H1 (cell line): ENCODE results near the gene CACNG5. TPM values are rescaled to one million over a fixed set of nuclear protein-coding genes. Genes with fewer than 3 reads are reported as not detected.

Source experiments
- CTCF ChIA-PET: fragments of 300-600 bp; sonication (Branson Sonifier 250); formaldehyde crosslinking; loops from one replicate; lab custom pipeline; 2021; ENCODE audit not compliant: partially characterized antibody; lab: Charles Lee
- POLR2A ChIA-PET: fragments of 300-600 bp; sonication (Branson Sonifier 250); formaldehyde crosslinking; loops from one replicate; lab custom pipeline; 2021; ENCODE audit warnings: inconsistent platforms; ENCODE audit not compliant: partially characterized antibody; lab: Charles Lee
- DNase-seq, 2 experiments: peaks; one replicate each; pipeline versions ENCODE4 v3.0.0 to v3.0.0-alpha.2; 2010 to 2022; ENCODE audit warnings: low spot score in 2 of 2, low read depth in 1 of 2, mixed read lengths in 1 of 2
- FAIRE-seq: peaks from 2 replicates; lab custom pipeline; 2011; peaks lifted over from hg19 to GRCh38; lab: Jason Lieb, UNC
- H2AFZ ChIP-seq: 2 replicates; pipeline ENCODE4 v1.8.1; 2012; ENCODE audit warnings: low read length, inconsistent platforms
- H2AK5ac ChIP-seq: 2 replicates; pipeline ENCODE4 v1.6.1; 2013; ENCODE audit warnings: low read depth, low read length
- H2BK120ac ChIP-seq: replicated peaks from 2 replicates; pipeline ENCODE3; 2013; ENCODE audit warnings: low read depth, low read length, inconsistent platforms
- H2BK12ac ChIP-seq: 2 replicates; pipeline ENCODE4 v1.6.1; 2013; ENCODE audit warnings: low read depth, low read length
- H2BK15ac ChIP-seq: 2 replicates; pipeline ENCODE4 v1.6.1; 2013; ENCODE audit warnings: low read length
- H2BK20ac ChIP-seq: 2 replicates; pipeline ENCODE4 v1.6.1; 2013; ENCODE audit warnings: low read length
- H2BK5ac ChIP-seq: 2 replicates; pipeline ENCODE4 v1.6.1; 2013; ENCODE audit warnings: low read depth, low read length
- H3K14ac ChIP-seq: 2 replicates; pipeline ENCODE4 v1.6.1; 2013; ENCODE audit warnings: inconsistent platforms; ENCODE audit not compliant: insufficient read length
- H3K18ac ChIP-seq: 2 replicates; pipeline ENCODE4 v1.6.1; 2013; ENCODE audit warnings: low read length; ENCODE audit errors: extremely low read depth
- H3K23ac ChIP-seq: 2 replicates; pipeline ENCODE4 v1.6.1; 2013; ENCODE audit warnings: inconsistent platforms; ENCODE audit not compliant: insufficient read length
- H3K23me2 ChIP-seq: 2 replicates; pipeline ENCODE4 v1.6.1; 2013; ENCODE audit warnings: low read depth, low read length
- H3K27ac ChIP-seq: 2 replicates; pipeline ENCODE4 v1.6.1; 2011; ENCODE audit warnings: low read depth, low read length, inconsistent platforms
- H3K27me3 ChIP-seq, 4 experiments: replicated peaks in 1 of 4; 1 replicate in 1 of 4; 2 replicates in 3 of 4; pipeline versions ENCODE4 v1.6.1 to v1.8.1; 2011 to 2013; ENCODE audit warnings: low read length in 3 of 4, mild to moderate bottlenecking in 3 of 4, inconsistent platforms in 2 of 4, mixed read lengths in 2 of 4, moderate library complexity in 1 of 4; ENCODE audit not compliant: control insufficient read depth in 3 of 4, insufficient read depth in 3 of 4; ENCODE audit errors: extremely low read depth in 1 of 4
- H3K36me3 ChIP-seq, 4 experiments: 2 replicates each; pipeline versions ENCODE4 v1.6.1 to v1.8.1; 2011 to 2013; ENCODE audit warnings: mild to moderate bottlenecking in 4 of 4, low read length in 3 of 4, moderate library complexity in 2 of 4, control low read depth in 1 of 4, inconsistent platforms in 1 of 4; ENCODE audit not compliant: insufficient read depth in 4 of 4, control insufficient read depth in 2 of 4
- H3K4ac ChIP-seq: replicated peaks from 2 replicates; pipeline ENCODE3; 2013; ENCODE audit warnings: low read length, low read depth, mixed read lengths, inconsistent platforms; ENCODE audit not compliant: insufficient read length
- H3K4me1 ChIP-seq, 4 experiments: replicated peaks in 1 of 4; 1 replicate in 1 of 4; 2 replicates in 3 of 4; pipeline versions ENCODE4 v1.6.1 to v1.8.1; 2011 to 2013; ENCODE audit warnings: low read length in 3 of 4, inconsistent platforms in 2 of 4, mixed read lengths in 1 of 4; ENCODE audit not compliant: insufficient read depth in 4 of 4, control insufficient read depth in 3 of 4
- H3K4me2 ChIP-seq, 2 experiments: 2 replicates each; pipeline versions ENCODE4 v1.6.1 to v1.8.1; 2011 to 2013; ENCODE audit warnings: low read depth in 2 of 2, low read length in 2 of 2, control low read depth in 1 of 2, inconsistent platforms in 1 of 2, mild to moderate bottlenecking in 1 of 2; ENCODE audit not compliant: insufficient read depth in 1 of 2
- H3K4me3 ChIP-seq, 4 experiments: fragments of 200-600, 300-600 bp in 1 of 4; sonication (generic), shearing (Covaris generic), sonication (Bioruptor Twin) in 1 of 4; 2 replicates each; pipeline versions ENCODE4 v1.5.1 to v1.8.1; 2011 to 2016; ENCODE audit warnings: low read length in 4 of 4, low read depth in 3 of 4, control low read depth in 2 of 4, inconsistent platforms in 2 of 4, mild to moderate bottlenecking in 2 of 4, mixed read lengths in 1 of 4, moderate library complexity in 1 of 4; ENCODE audit not compliant: insufficient read depth in 2 of 4; ENCODE audit errors: extremely low read depth in 1 of 4
- H3K56ac ChIP-seq: replicated peaks from 2 replicates; pipeline ENCODE3; 2013; ENCODE audit warnings: low read depth, mild to moderate bottlenecking, mixed read lengths, low read length, inconsistent platforms; ENCODE audit not compliant: insufficient read length
- H3K79me1 ChIP-seq: 2 replicates; pipeline ENCODE4 v1.6.1; 2013; ENCODE audit warnings: low read depth, low read length, control low read depth
- H3K79me2 ChIP-seq, 2 experiments: 2 replicates each; pipeline versions ENCODE4 v1.6.1 to v1.8.1; 2012 to 2013; ENCODE audit warnings: low read length in 2 of 2, mild to moderate bottlenecking in 2 of 2, inconsistent platforms in 1 of 2; ENCODE audit not compliant: insufficient read depth in 2 of 2, control insufficient read depth in 1 of 2
- H3K9ac ChIP-seq, 4 experiments: replicated peaks in 1 of 4; 1 replicate in 1 of 4; 2 replicates in 3 of 4; pipeline versions ENCODE4 v1.6.1 to v1.8.1; 2011 to 2013; ENCODE audit warnings: low read depth in 3 of 4, low read length in 3 of 4, control low read depth in 2 of 4, mild to moderate bottlenecking in 2 of 4, moderate library complexity in 2 of 4, inconsistent platforms in 1 of 4; ENCODE audit errors: extremely low read depth in 1 of 4
- H3K9me3 ChIP-seq, 2 experiments: 2 replicates each; pipeline versions ENCODE4 v1.6.1 to v1.8.1; 2012 to 2013; ENCODE audit warnings: mild to moderate bottlenecking in 2 of 2, moderate library complexity in 2 of 2, control low read depth in 1 of 2, inconsistent platforms in 1 of 2, low read depth in 1 of 2, low read length in 1 of 2, mixed read lengths in 1 of 2; ENCODE audit not compliant: insufficient read depth in 2 of 2
- H4K20me1 ChIP-seq, 2 experiments: replicated peaks in 1 of 2; 2 replicates each; pipeline versions ENCODE3 to v1.8.1; 2011 to 2013; ENCODE audit warnings: inconsistent platforms in 2 of 2, low read length in 2 of 2, mild to moderate bottlenecking in 1 of 2; ENCODE audit not compliant: insufficient read depth in 2 of 2, control insufficient read depth in 1 of 2
- H4K5ac ChIP-seq: 2 replicates; pipeline ENCODE4 v1.6.1; 2013; ENCODE audit warnings: low read length, low read depth, mixed read lengths, inconsistent platforms; ENCODE audit not compliant: insufficient read length
- H4K8ac ChIP-seq: 2 replicates; pipeline ENCODE4 v1.8.0; 2013; ENCODE audit warnings: mild to moderate bottlenecking, moderate library complexity, low read length, inconsistent platforms; ENCODE audit not compliant: insufficient read depth; ENCODE audit errors: extremely low read depth
- H4K91ac ChIP-seq: replicated peaks from 2 replicates; pipeline ENCODE3; 2013; ENCODE audit warnings: low read length, mixed read lengths, inconsistent platforms; ENCODE audit not compliant: insufficient read length
- ATF3 ChIP-seq: IDR thresholded peaks from 2 replicates; pipeline ENCODE4 v1.6.1; 2011; ENCODE audit warnings: low read depth, mild to moderate bottlenecking, low read length; ENCODE audit not compliant: insufficient read depth
- CBX8 ChIP-seq: fragments of 300-800, 300-1000 bp; sonication (generic); IDR thresholded peaks from 2 replicates; pipeline ENCODE4 v1.7.1; 2016; ENCODE audit warnings: low read depth, low read length, borderline replicate concordance
- E2F6 ChIP-seq: IDR thresholded peaks from 2 replicates; pipeline ENCODE4 v1.6.1; 2012; ENCODE audit warnings: inconsistent platforms
- KDM1A ChIP-seq: fragments of 200-600, 300-600 bp; sonication (generic); IDR thresholded peaks from 2 replicates; pipeline ENCODE4 v1.7.1; 2016; ENCODE audit warnings: mild to moderate bottlenecking, low read length, borderline replicate concordance
- KDM5A ChIP-seq: fragments of 200-600 bp; IDR thresholded peaks from 2 replicates; pipeline ENCODE4 v1.7.1; 2012; ENCODE audit warnings: mild to moderate bottlenecking, low read length, inconsistent platforms, mixed read lengths
- MAFK ChIP-seq: IDR thresholded peaks from 2 replicates; pipeline ENCODE4 v1.6.1; 2012; ENCODE audit warnings: low read depth, mild to moderate bottlenecking, improper control_type of control experiment, low read length
- NANOG ChIP-seq: IDR thresholded peaks from 2 replicates; pipeline ENCODE4 v1.6.1; 2011; ENCODE audit warnings: low read length, low read depth, mild to moderate bottlenecking, inconsistent platforms; ENCODE audit not compliant: insufficient read depth, poor library complexity, severe bottlenecking
- SAP30 ChIP-seq: fragments of 300-600 bp; sonication (generic); IDR thresholded peaks from 2 replicates; pipeline ENCODE4 v1.7.1; 2012; ENCODE audit warnings: low read length, moderate library complexity, mild to moderate bottlenecking, inconsistent platforms; ENCODE audit not compliant: insufficient read depth, insufficient replicate concordance
- SIN3A ChIP-seq, 2 experiments: IDR thresholded peaks in 1 of 2; conservative IDR thresholded peaks in 1 of 2; 2 replicates each; pipeline ENCODE4 v1.6.1; 2011 to 2012; ENCODE audit warnings: low read length in 2 of 2, improper control_type of control experiment in 1 of 2, low read depth in 1 of 2, mild to moderate bottlenecking in 1 of 2
- USF2 ChIP-seq: IDR thresholded peaks from 2 replicates; pipeline ENCODE4 v1.6.1; 2011; ENCODE audit warnings: low read length, improper control_type of control experiment
- WGBS, 2 experiments: shearing (Covaris generic) in 1 of 2; methylation state at CpG; one replicate each; pipeline versions ENCODE4 v1.1.6 to v1.1.7; 2013 to 2015; ENCODE audit warnings: low lambda C conversion rate in 2 of 2, mixed read lengths in 2 of 2, inconsistent platforms in 1 of 2, low coverage in 1 of 2, missing lambda C conversion rate in 1 of 2; ENCODE audit not compliant: insufficient replicate concordance in 2 of 2, insufficient coverage in 1 of 2, insufficient read length in 1 of 2; ENCODE audit errors: extremely low coverage in 1 of 2, missing lambda C conversion rate in 1 of 2; 5-methylcytosine and 5-hydroxymethylcytosine counted together
- polyA plus RNA-seq, 7 experiments: library from polyadenylated mRNA; depleted of rRNA in 3 of 7; stranded (reverse) in 5 of 7; unstranded in 2 of 7; fragments of >200 nt in 5 of 7; fragments of 200-250 nt in 2 of 7; gene quantifications; 1 replicate in 5 of 7; 2 replicates in 1 of 7; 4 replicates in 1 of 7; pipeline versions ENCODE4 v1.2.1 to v1.2.3, GENCODE V29; 2011 to 2013; ENCODE audit warnings: missing spikeins in 2 of 7, mixed read lengths in 2 of 7
- total RNA-seq: library from RNA; stranded (reverse); fragmentation: NEBNext Ultra II Directional; extraction: Animal tissue kit (Norgen Biotek cat#: 25700); gene quantifications from 2 replicates; pipeline ENCODE4 v1.2.1, GENCODE V29; 2021

Gene CACNG5
- total and polyA plus RNA-seq, 2 of the 8 experiments (the other 6 are each of a cell fraction or from before 2014, with no cell fraction given): 2.2 to 3.1 TPM

- no peak overlapping the region for H3K27ac ChIP-seq
- TF ChIP-seq NANOG: no peak
- no peak for TF ChIP-seq USF2
- no peak for TF ChIP-seq SIN3A (conservative IDR thresholded peaks at IDR 0.05 in 1 of 2, IDR thresholded peaks at IDR 0.05 in 1 of 2; ENCODE audit: low read depth in 1 of 2, low read length in 2 of 2)
- TF ChIP-seq SAP30: no peak
- no peak for TF ChIP-seq E2F6
- TF ChIP-seq CBX8: no peak
- TF ChIP-seq KDM1A: no peak
- TF ChIP-seq KDM5A: no peak
- TF ChIP-seq ATF3: no peak
- TF ChIP-seq MAFK: no peak
- H3K79me2 ChIP-seq: no peaks in the 10 kb centered on the region
- H3K4ac ChIP-seq: no peak overlapping the region
- H4K8ac ChIP-seq: no peak overlapping the region
- H4K5ac ChIP-seq: no peak overlapping the region
- H3K79me1 ChIP-seq: no peaks in the 10 kb centered on the region
- H2AFZ ChIP-seq: no peak overlapping the region
- H4K20me1 ChIP-seq: no peaks in the 10 kb centered on the region
- no peak overlapping the region for H3K18ac ChIP-seq
- H3K23me2 ChIP-seq: no peaks in the 10 kb centered on the region
- no peak overlapping the region for H3K4me3 ChIP-seq
- no peak overlapping the region for H2BK120ac ChIP-seq
- H3K4me1 ChIP-seq: no peaks in the 10 kb centered on the region
- no peaks in the 10 kb centered on the region for H3K36me3 ChIP-seq
- no peak overlapping the region for H3K14ac ChIP-seq
- H3K27me3 ChIP-seq: no peaks in the 10 kb centered on the region
- DNase-seq (no peak), FAIRE-seq (no peak)
- H3K56ac ChIP-seq: no peak overlapping the region
- H3K23ac ChIP-seq: no peak overlapping the region
- H2AK5ac ChIP-seq: no peak overlapping the region
- H3K9ac ChIP-seq: no peak overlapping the region
- H3K4me2 ChIP-seq: no peak overlapping the region
- WGBS, 2 experiments: 92% methylated on average over 6 of the region's 6 CpGs; no CpG with 5 or more reads in 1 of the 2 experiments
- no peak overlapping the region for H4K91ac ChIP-seq
- CTCF ChIA-PET: interaction anchor here (0.7 kb wide), 1 partner anchor 22 kb away, joined by 3 read pairs; no protein-coding TSS in a partner anchor
- H2BK20ac ChIP-seq: no peak overlapping the region
- H2BK15ac ChIP-seq: no peak overlapping the region
- H2BK12ac ChIP-seq: no peak overlapping the region
- H3K9me3 ChIP-seq: peaks cover 6 to 11% of the 10 kb centered on the region in 2 experiments; a peak in 3 of 4 replicates
- POLR2A ChIA-PET: no interaction called here
- no peak overlapping the region for H2BK5ac ChIP-seq
These were observed 15.5 kb upstream of the CACNG5 start for GRCh38 chr17:66819466-66819865.
